NCI-H146 (cell line): ENCODE data around the gene CARTPT.

Experiments used
- DNase-seq: peaks from one replicate; lab custom pipeline; 2025; lab: John Stamatoyannopoulos, UW

CARTPT gene

DNA sequence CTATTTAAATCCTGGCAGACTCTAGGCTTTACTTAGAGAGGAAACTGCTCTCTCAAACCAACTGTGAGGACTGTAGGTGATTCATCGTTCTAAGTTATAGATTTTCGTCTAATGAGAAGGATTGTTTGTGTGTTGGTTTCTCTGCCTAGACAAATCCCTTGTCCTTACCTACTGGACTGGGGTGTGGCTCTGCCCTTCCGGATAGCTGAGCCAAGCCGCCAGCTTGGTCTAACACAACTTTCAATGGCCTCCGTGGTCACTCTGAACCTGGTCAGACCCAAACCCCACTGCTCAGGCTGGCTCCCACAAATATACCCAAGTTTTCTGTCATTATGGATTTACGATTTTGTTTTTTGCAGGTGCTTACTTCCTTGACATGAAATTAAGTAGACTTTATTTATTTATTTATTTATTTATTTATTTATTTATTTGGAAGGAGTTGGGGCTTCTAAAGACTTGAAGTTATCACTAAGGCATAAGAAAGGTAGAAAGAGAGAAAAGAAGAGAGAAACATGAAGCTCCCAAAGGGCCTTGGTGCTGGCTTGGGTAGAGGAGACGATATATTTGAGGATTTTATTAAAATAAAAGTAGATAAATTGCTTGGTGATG is 19.0 kb downstream of the CARTPT start:
- no peak for DNase-seq

DNA sequence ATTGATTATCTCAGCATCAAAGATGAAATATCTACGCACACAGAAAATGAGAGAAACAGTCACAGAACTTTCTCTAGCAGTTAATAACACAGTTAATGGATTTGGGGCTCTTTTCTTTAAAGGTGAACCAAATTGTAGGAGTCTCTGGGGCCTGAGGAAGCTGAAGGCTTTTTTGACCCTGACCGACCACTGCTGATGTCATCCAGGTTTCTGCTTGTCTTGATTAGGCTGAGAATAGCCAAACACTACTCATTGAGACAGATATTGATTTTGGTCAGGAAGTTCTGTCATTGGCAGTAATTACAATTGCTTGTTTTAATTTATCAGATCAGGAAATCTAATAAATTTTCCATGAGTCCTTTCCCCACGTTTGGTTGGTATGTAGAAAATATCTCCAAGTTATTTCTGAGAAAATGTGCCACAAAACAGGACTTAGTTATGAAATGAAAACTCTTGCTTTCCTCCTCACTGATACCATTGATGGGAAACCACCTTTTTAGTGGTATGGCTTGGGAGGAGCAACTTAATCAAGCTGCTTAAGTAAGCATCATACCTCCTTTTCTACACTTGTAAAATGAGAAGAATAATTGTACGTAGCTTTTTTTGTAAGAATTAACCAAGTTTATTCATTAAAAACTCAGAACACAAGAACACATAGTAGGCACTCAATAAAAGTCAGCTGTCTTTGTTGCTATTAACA is 19.7 kb downstream of the CARTPT start:
- DNase-seq: no peak

DNA sequence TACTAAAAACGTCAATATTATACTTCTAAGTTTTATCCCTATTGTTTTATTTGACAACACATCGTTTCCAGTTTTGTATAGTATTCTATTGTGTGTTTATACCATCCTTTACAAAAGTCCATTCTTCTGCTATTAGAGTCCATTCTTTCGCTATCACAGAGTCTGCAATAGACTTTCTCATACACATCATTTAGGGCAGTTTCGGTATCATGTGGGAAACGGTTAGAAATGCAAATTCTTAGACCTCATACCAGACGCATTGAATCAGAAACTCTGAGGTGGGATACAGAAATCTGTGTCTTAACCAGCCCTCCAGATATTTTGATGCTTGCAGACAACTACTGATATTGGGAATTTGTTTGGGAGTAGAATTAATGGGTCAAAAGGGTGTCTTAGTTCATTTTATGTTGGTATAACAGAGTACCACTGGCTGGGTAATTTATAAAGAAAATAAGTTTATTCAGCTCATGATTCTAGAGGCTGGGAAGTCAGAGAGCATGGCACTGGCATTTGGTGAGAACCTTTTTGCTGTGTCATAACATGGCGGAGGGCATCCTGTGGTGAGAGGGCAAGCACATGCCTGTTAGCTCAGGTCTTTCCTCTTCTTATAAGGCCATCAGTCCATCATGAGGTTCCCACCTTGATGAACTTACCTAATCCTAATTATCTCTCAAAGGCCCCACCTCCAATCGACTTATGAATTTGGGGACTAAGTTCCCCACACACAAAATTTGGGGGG is 21.1 kb downstream of the CARTPT start:
- DNase-seq: no peak

DNA sequence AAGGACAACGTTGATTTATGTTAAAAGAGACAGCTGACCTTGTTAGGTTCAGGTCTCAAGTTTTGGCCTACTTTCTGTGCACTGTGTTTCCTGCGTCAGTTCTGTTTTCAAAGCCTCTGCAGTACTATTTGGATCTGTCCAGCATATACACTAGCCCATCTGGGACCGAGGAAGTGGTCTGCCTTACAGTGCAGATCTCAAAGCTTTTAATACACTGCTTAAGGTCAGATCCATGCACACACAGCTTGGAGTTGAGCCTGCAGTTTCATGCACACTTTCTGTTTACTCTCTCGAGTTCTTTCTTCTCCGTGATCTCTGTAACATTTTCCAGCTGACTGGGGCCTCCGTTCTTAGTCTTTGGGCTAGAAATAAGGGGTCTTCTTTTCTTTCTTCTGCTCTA is 24.1 kb downstream of the CARTPT start:
- DNase-seq: no peak

DNA sequence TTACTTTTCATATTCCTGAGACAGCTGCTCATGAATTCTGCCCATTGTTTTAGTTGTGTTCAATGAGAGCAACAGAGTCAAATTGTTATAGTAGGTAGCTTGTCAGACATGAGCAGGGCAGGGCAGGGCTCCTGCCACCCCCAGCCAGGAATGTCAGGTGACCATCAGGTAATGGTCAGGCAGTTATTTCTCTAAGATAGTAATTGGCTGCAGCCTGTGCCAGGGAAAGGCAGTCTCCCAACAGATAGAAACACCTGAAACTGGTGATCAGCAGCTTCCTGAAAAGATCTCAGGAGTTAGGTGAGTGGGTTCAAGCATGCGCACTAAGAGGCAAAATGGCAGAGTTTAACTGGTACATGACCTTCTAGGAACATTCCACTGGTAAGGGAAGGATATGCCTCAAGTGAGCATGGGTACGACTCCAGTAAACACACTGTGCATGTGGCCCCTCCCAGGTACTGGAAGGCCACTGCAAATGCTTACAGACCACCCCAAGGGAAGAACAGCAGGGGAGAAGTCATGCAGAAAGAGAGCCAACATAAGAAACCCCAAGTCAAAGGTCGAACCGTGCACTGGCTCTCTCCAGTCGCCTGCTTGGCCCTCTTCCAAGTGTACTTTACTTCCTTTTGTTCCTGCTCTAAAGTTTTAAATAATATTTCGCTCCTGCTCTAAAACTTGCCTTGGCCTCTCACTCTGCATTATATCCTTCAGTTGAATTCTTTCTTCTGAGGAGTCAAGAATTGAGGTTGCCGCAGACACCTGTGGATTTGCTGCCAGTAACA is 25.1 kb downstream of the CARTPT start:
- no peak for DNase-seq

DNA sequence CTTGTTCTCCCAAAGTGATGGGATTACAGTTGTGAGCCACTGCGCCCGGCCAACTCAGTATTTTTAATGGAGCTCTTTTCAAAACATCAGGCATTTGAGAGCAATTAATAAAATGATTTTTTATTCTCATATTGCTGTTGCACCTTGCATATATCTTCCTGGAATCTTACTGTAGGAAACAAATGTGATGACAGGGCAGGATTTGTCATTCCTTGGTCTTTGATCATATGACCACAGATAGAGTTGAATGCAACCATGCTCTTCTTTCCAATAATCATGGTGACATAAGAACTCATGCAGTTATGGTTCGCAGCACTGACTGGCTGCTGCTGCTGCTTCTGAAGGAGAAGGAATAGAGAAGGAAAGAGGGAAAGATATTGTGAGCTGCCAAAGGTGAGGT is 28.1 kb downstream of the CARTPT start:
- DNase-seq: no peak

DNA sequence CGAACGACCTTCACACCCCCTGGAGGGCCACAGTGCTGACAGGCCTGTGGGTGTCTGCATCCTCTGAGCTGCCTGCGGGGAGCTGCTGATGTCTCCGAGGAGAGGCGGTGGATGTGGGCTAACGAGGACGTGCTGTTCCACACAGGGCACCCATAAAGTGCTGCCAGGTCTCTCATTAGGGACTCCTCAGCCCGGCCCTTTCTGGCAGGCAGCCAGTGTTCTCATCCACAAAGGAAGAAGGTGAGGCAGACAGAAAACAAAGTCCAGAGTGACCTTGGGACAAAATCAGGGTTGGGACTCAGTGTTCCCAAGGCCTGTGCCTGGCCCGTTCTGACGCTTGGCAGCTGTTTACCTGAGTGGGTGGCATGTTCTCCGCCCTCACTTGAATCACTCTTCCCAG is 29.3 kb downstream of the CARTPT start:
- DNase-seq: no peak

DNA sequence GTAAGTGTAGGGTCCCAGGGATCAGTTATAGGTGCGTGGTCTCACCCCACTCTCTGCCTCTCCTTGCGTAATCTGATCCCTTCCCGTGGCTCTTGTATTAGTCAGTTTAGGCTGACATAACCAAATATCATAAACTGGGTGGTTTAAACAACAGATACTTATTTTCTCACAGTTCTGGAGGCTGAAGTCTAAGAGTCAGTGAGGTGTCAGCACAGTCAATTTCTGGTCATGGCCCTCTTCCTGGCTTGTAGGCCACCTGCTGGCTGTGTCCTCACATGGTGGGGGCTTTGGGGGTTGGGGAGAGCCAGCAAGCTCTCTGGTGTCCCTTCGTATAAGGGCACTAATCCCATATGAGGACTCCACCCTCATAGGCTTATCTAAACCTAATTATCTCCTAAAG is 32.3 kb downstream of the CARTPT start:
- no peak for DNase-seq

DNA sequence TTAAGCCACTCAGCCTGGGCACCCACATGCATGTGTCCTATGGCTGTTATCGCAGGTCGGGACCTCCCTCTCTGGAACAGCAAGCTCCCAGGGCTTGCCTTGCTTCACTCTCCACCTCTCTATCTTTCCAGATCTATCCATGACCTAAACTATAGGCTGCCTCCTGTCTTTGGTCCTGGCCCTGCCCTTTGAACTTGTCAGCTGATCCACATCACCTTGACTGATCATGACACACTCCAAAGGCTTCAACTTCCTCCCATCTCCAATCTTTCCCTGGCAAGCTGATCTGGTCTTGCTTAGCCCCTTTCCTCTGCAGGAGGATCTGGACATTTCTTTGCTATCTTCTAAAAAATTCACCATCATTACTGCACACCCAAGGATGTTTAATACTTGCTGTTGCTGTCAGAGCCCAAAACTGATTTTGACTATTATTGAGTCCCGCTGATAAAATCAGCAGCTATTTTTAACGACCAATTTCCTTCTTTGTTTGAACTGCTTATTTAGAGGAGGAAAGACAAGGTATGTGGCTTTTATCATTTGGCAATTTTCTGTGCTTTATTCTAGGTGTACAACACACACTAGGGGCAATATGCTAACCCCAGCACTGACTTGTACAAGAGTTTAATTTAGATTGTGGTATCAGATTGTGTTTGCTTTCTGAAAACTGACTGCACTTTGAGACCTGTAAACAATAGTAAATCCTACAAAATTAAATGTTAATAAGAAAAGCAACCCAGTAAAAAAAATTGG is 33.5 kb downstream of the CARTPT start:
- no peak for DNase-seq

DNA sequence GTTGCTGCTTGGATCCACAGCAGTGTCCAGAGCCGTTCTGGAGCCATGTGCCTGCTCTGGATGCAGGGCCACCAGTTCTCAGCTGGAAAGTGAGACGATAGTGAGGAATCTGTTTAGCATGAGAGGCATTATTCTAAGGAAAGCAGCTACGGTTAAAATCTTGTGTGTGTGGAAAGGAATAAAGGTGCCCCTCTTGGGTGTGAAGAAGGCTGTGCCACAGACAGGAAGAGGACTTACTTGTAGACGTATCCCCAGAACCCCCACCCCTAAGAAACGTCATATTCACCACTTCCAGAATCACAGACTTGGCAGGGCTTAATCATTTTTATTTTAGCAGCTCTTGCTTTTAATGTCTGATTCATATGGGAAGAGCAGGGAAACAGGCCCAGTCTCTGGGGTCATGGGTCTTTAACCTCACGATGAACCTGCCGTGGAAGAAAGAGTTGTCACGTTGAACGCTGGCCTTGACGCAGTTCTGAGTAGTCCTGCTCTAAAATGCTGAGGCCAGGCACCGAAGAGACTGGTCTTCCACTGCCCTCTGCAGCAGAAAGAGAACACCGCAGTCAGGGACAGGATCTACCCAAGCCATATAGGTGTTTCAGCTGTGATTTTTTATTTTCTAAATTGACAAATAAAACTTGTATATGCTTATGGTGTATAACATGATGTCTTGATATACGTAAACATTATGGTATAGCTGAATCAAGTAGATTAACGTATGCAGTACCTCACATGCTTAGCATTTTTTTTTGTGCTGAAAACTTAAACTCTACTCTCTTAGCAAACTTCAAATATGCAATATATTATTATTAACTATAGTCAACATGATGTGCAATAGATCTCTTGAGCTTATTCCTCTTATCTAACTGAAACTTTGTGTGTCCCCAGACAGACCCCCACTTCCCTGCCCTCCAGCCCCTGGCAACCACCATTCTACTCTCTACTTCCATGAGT is 38.8 kb downstream of the CARTPT start:
- peak; percentile 61 for DNase-seq

DNA sequence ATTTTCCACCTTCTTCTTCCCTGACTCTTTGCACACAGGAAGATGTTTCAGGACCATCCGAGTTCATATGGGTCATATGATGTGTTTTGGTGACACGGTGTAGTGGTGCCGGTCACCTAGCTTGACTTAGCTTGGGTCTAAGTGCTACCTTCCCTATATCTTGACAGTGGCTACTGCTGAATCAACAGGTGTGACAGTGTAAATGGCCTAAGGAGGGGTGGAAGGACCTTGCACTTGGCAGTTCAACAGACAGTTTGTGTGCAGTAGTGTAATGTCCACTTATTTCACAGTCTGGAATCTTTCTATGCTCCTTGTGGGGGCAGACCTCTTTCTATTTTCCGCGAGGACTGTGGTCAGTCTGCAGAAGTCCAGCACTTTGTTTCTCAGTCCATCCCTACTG is 43.8 kb downstream of the CARTPT start:
- DNase-seq: no peak

DNA sequence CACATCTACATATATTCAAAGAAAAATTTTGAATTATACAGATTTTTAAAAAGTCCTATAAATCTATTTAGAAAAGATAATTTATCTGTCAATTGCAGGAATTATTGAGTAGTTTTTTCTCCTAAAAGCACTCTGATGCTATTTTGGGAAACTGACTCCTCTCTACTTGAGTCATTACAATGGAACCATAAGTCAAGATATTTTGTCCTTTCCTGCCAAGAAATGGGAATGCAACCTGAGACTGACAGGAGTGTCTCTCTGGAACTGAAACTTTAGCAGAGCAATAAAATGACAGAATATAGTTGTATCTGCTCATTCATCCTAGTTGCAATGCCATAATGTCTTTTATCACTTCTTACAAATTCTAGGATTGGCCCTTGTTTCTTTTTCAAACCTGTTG is 48.6 kb downstream of the CARTPT start:
- DNase-seq: no peak

DNA sequence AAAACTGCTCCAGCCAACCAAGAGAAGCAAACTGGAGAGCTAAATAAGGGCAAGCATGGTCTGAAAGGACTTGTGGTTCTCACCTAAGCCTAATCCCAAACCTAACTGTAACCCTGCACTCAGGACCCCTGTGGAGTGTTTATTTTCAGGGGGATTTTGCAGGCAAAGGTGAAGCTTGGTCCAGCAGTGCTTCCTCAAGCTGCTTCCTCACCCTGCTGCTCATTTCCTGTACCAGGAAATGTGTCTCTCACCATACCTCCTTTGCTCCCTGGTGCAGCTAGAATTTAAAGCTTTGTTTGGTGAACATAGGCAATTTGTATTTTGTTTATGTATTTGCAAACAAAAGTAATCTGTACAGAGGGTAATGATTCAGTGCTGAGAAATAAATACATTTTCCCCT is 50.2 kb downstream of the CARTPT start:
- DNase-seq: no peak

DNA sequence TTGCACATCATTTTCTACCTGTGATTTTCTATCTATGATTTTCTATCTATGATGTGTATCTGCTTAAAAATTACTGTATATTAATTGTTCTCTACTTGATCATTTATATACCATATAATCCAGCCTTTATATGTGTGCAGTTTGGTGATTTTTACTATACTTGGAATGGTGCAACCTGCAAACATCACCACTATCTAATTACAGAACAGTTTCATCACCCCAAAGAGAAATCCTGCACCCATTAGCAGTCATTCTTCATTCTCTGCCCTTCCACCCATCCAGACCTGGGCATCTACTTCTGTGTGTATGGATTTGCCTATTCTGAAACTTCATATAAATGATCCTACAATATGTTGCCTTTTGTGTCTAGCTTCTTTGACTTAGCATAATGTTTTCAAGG is 51.3 kb downstream of the CARTPT start:
- DNase-seq: no peak
